Epithelial cell of esophagus (primary cell): ENCODE results near the gene NUDT15.

Experiments used
- DNase-seq: peaks from one replicate; pipeline ENCODE4 v3.0.0; 2010; ENCODE audit warnings: low read depth
- H3K4me3 ChIP-seq: 2 replicates; pipeline ENCODE4 v1.5.1; 2011; ENCODE audit warnings: mild to moderate bottlenecking, low read length, control low read depth
- CTCF ChIP-seq: IDR thresholded peaks from 2 replicates; pipeline ENCODE4 v1.5.1; 2011; ENCODE audit warnings: low read depth, mild to moderate bottlenecking, low read length, control low read depth, inconsistent platforms; ENCODE audit not compliant: insufficient read depth; ENCODE audit errors: missing control alignments

Gene NUDT15

GRCh38 chr13:48096670-48097069 lies 59.1 kb downstream of the NUDT15 start:
- no peak for TF ChIP-seq CTCF
- no peak overlapping the region for H3K4me3 ChIP-seq
- DNase-seq, result no peak
